ENCODE data around the gene ZNF683. TPM values are rescaled to one million over a fixed set of nuclear protein-coding genes. Genes with fewer than 3 reads are reported as not detected.
"Not testable (repeated sequence)": the region's sequence is repeated elsewhere in the genome, so short reads cannot be mapped to it uniquely, and the experiment has no call there.

ZNF683 gene
- total and polyA plus RNA-seq, 2 donors (not counting 1 experiment from before 2014, with no cell fraction given): not detected

- Histone ChIP-seq H3K36me3 (ENCODE audit: control insufficient read depth, insufficient read depth, low read length) (no peaks in the 10 kb centered on the region), H3K79me2 (ENCODE audit: control insufficient read depth, insufficient read depth, low read length) (no peaks in the 10 kb centered on the region), H3K4me1 (ENCODE audit: control insufficient read depth, extremely low read depth, insufficient read depth, low read length) (peaks cover 2% of the 10 kb centered on the region), H3K27me3 (ENCODE audit: control insufficient read depth, insufficient read depth, low read length) (no peaks in the 10 kb centered on the region), H4K20me1 (ENCODE audit: control insufficient read depth, extremely low read depth, insufficient read depth, low read length) (no peaks in the 10 kb centered on the region), H3K9ac (ENCODE audit: insufficient read depth, low read length) (no peak overlapping the region), H3K4me3 (replicated peaks in 1 of 4; ENCODE audit: control extremely low read depth in 1 of 4, insufficient read depth in 1 of 4, low read depth in 3 of 4, low read length in 4 of 4) (no peak overlapping the region), H3K9me3 (ENCODE audit: control insufficient read depth, insufficient read depth, low read depth, low read length) (no peaks in the 10 kb centered on the region), H2AFZ (ENCODE audit: low read length) (no peak overlapping the region), H3K27ac (ENCODE audit: insufficient read depth, low read length) (no peak overlapping the region), H3K4me2 (ENCODE audit: extremely low read depth, insufficient read depth, low read length) (no peak overlapping the region)
- no peak for DNase-seq (ENCODE audit: low read depth in 2 of 2)
- TF ChIP-seq CTCF (conservative IDR thresholded peaks at IDR 0.05 in 1 of 2, IDR thresholded peaks at IDR 0.05 in 1 of 2; ENCODE audit: low read depth in 1 of 2, low read length in 2 of 2) (no peak), EZH2 (IDR thresholded peaks at IDR 0.05; ENCODE audit: low read length, missing control alignments) (no peak)
These were observed 16.4 kb upstream of the ZNF683 start for GRCh38 chr1:26388791-26389445.

- Histone ChIP-seq H4K20me1 (ENCODE audit: control insufficient read depth, extremely low read depth, insufficient read depth, low read length) (no peaks in the 10 kb centered on the region), H3K36me3 (ENCODE audit: control insufficient read depth, insufficient read depth, low read length) (no peaks in the 10 kb centered on the region), H3K27me3 (ENCODE audit: control insufficient read depth, insufficient read depth, low read length) (no peaks in the 10 kb centered on the region), H3K4me3 (replicated peaks in 1 of 4; ENCODE audit: control extremely low read depth in 1 of 4, insufficient read depth in 1 of 4, low read depth in 3 of 4, low read length in 4 of 4) (no peak overlapping the region), H2AFZ (ENCODE audit: low read length) (no peak overlapping the region), H3K4me1 (ENCODE audit: control insufficient read depth, extremely low read depth, insufficient read depth, low read length) (peaks cover 2% of the 10 kb centered on the region), H3K9ac (ENCODE audit: insufficient read depth, low read length) (no peak overlapping the region), H3K79me2 (ENCODE audit: control insufficient read depth, insufficient read depth, low read length) (no peaks in the 10 kb centered on the region), H3K9me3 (ENCODE audit: control insufficient read depth, insufficient read depth, low read depth, low read length) (no peaks in the 10 kb centered on the region), H3K4me2 (ENCODE audit: extremely low read depth, insufficient read depth, low read length) (no peak overlapping the region), H3K27ac (ENCODE audit: insufficient read depth, low read length) (no peak overlapping the region)
- no peak for TF ChIP-seq EZH2 (IDR thresholded peaks at IDR 0.05; ENCODE audit: low read length, missing control alignments)
- TF ChIP-seq CTCF (conservative IDR thresholded peaks at IDR 0.05 in 1 of 2, IDR thresholded peaks at IDR 0.05 in 1 of 2; ENCODE audit: low read depth in 1 of 2, low read length in 2 of 2): no peak
- DNase-seq (ENCODE audit: low read depth in 2 of 2): peak; percentile 59 to 63
These were observed 14.9 kb upstream of the ZNF683 start for GRCh38 chr1:26387447-26387846.

GRCh38 chr1:26385063-26385462 lies 12.5 kb upstream of the ZNF683 start:
- H3K4me1 ChIP-seq (ENCODE audit: control insufficient read depth, extremely low read depth, insufficient read depth, low read length); H2AFZ ChIP-seq (ENCODE audit: low read length); H3K4me3 ChIP-seq (replicated peaks in 1 of 4; ENCODE audit: control extremely low read depth in 1 of 4, insufficient read depth in 1 of 4, low read depth in 3 of 4, low read length in 4 of 4); H3K4me2 ChIP-seq (ENCODE audit: extremely low read depth, insufficient read depth, low read length); DNase-seq (ENCODE audit: low read depth in 2 of 2); H4K20me1 ChIP-seq (ENCODE audit: control insufficient read depth, extremely low read depth, insufficient read depth, low read length); H3K27me3 ChIP-seq (ENCODE audit: control insufficient read depth, insufficient read depth, low read length); H3K9ac ChIP-seq (ENCODE audit: insufficient read depth, low read length); H3K36me3 ChIP-seq (ENCODE audit: control insufficient read depth, insufficient read depth, low read length); H3K9me3 ChIP-seq (ENCODE audit: control insufficient read depth, insufficient read depth, low read depth, low read length); H3K27ac ChIP-seq (ENCODE audit: insufficient read depth, low read length); H3K79me2 ChIP-seq (ENCODE audit: control insufficient read depth, insufficient read depth, low read length): not testable (repeated sequence)

Measured in fibroblast of lung (primary cell).